ENCODE results near the gene ECSCR.
"Not testable (repeated sequence)": the region's sequence is repeated elsewhere in the genome, so short reads cannot be mapped to it uniquely, and the experiment has no call there.

Gene ECSCR

GRCh38 chr5:139446956-139447779 lies 15.4 kb downstream of the ECSCR start:
- DNase-seq (ENCODE audit: low read depth, low spot score), result no peak

GRCh38 chr5:139445325-139446170 lies 17.0 kb downstream of the ECSCR start:
- DNase-seq (ENCODE audit: low read depth, low spot score), result no peak

- DNase-seq (ENCODE audit: low read depth, low spot score), result no peak
Measured at GRCh38 chr5:139443831-139444453, 18.6 kb downstream of the ECSCR start.

GRCh38 chr5:139440416-139440815 lies 22.1 kb downstream of the ECSCR start:
- not testable (repeated sequence) for DNase-seq (ENCODE audit: low read depth, low spot score)

GRCh38 chr5:139439013-139439903 lies 23.3 kb downstream of the ECSCR start, which contains the start of gene DNAJC18:
Gene DNAJC18 (minus strand): TSS chr5:139439525. CDS start chr5:139439445, 80 bp downstream.
- peak; percentile 80 for DNase-seq (ENCODE audit: low read depth, low spot score)

GRCh38 chr5:139438707-139439012 lies 23.9 kb downstream of the ECSCR start:
- no peak for DNase-seq (ENCODE audit: low read depth, low spot score)

GRCh38 chr5:139435676-139436075 lies 26.9 kb downstream of the ECSCR start:
- DNase-seq (ENCODE audit: low read depth, low spot score), result no peak

GRCh38 chr5:139431706-139432105 lies 30.8 kb downstream of the ECSCR start:
- no peak for DNase-seq (ENCODE audit: low read depth, low spot score)

GRCh38 chr5:139430015-139430414 lies 32.5 kb downstream of the ECSCR start:
- DNase-seq (ENCODE audit: low read depth, low spot score), result no peak

GRCh38 chr5:139426203-139426885 lies 36.2 kb downstream of the ECSCR start:
- DNase-seq (ENCODE audit: low read depth, low spot score), result no peak

- no peak for DNase-seq (ENCODE audit: low read depth, low spot score)
Measured at GRCh38 chr5:139425497-139425896, 37.0 kb downstream of the ECSCR start.

- DNase-seq (ENCODE audit: low read depth, low spot score), result no peak
Measured at GRCh38 chr5:139422307-139422893, 40.1 kb downstream of the ECSCR start.

- DNase-seq (ENCODE audit: low read depth, low spot score), result no peak
Measured at GRCh38 chr5:139419226-139420192, 43.0 kb downstream of the ECSCR start.

- DNase-seq (ENCODE audit: low read depth, low spot score), result no peak
Measured at GRCh38 chr5:139418793-139419192, 43.8 kb downstream of the ECSCR start.

GRCh38 chr5:139417214-139417613 lies 45.3 kb downstream of the ECSCR start:
- no peak for DNase-seq (ENCODE audit: low read depth, low spot score)

GRCh38 chr5:139416651-139417050 lies 45.9 kb downstream of the ECSCR start:
- DNase-seq (ENCODE audit: low read depth, low spot score), result no peak

- DNase-seq (ENCODE audit: low read depth, low spot score), result no peak
Measured at GRCh38 chr5:139415869-139416268, 46.7 kb downstream of the ECSCR start.

- no peak for DNase-seq (ENCODE audit: low read depth, low spot score)
Measured at GRCh38 chr5:139415221-139415861, 47.2 kb downstream of the ECSCR start.

Data from activated naive CD8-positive, alpha-beta T cell treated with anti-CD3 and anti-CD28 coated beads, Interleukin-2, amount 50 U/mL, for 16 hours (primary cell).